ENCODE results near the gene MEX3C. TPM values are rescaled to one million over a fixed set of nuclear protein-coding genes. Genes with fewer than 3 reads are reported as not detected.
A peak's percentile ranks its signal among the peaks of the same experiment; 100 is the strongest.

Gene MEX3C
- polyA plus RNA-seq (ENCODE audit: insufficient read length in 3 of 3) = 10 to 100 TPM; 61.8 to 78.8 (median 64.3) TPM
- long read RNA-seq, donor 1, transcript MEX3C-201 (2 exons, 3,781 nt) = major isoform, 14 of 16 reads
- long read RNA-seq, donor 1, partial matches to known transcripts = 0 of 16 reads
- long read RNA-seq, donor 1, other reads (novel, unspliced or antisense) = 0 of 16 reads
- long read RNA-seq, donor 2, transcript MEX3C-201 (2 exons, 3,781 nt) = major isoform, 13 of 13 reads
- long read RNA-seq, donor 2, partial matches to known transcripts = 0 of 13 reads
- long read RNA-seq, donor 2, other reads (novel, unspliced or antisense) = 0 of 13 reads
- long read RNA-seq, donor 3, transcript MEX3C-201 (2 exons, 3,781 nt) = major isoform, 26 of 26 reads
- long read RNA-seq, donor 3, partial matches to known transcripts = 0 of 26 reads
- long read RNA-seq, donor 3, other reads (novel, unspliced or antisense) = 0 of 26 reads
- long read RNA-seq, donor 4, transcript MEX3C-201 (2 exons, 3,781 nt) = major isoform, 18 of 18 reads
- long read RNA-seq, donor 4, partial matches to known transcripts = 0 of 18 reads
- long read RNA-seq, donor 4, other reads (novel, unspliced or antisense) = 0 of 18 reads
- long read RNA-seq, donor 5 = 0 reads
- long read RNA-seq, donor 6, transcript MEX3C-201 (2 exons, 3,781 nt) = major isoform, 13 of 14 reads
- long read RNA-seq, donor 6, partial matches to known transcripts = 0 of 14 reads
- long read RNA-seq, donor 6, other reads (novel, unspliced or antisense) = 0 of 14 reads
- long read RNA-seq, donor 7, partial matches to known transcripts = 0 of 4 reads
- long read RNA-seq, donor 7, other reads (novel, unspliced or antisense) = 0 of 4 reads
- long read RNA-seq, donor 8 = 0 reads
- long read RNA-seq, donor 9, transcript MEX3C-201 (2 exons, 3,781 nt) = major isoform, 27 of 27 reads
- long read RNA-seq, donor 9, partial matches to known transcripts = 0 of 27 reads
- long read RNA-seq, donor 9, other reads (novel, unspliced or antisense) = 0 of 27 reads
- long read RNA-seq, donor 10, transcript MEX3C-201 (2 exons, 3,781 nt) = major isoform, 22 of 23 reads
- long read RNA-seq, donor 10, partial matches to known transcripts = 0 of 23 reads
- long read RNA-seq, donor 10, other reads (novel, unspliced or antisense) = 0 of 23 reads
- long read RNA-seq, donor 11, transcript MEX3C-201 (2 exons, 3,781 nt) = major isoform, 12 of 13 reads
- long read RNA-seq, donor 11, partial matches to known transcripts = 0 of 13 reads
- long read RNA-seq, donor 11, other reads (novel, unspliced or antisense) = 0 of 13 reads
- long read RNA-seq, donor 12, transcript MEX3C-201 (2 exons, 3,781 nt) = major isoform, 5 of 5 reads
- long read RNA-seq, donor 12, partial matches to known transcripts = 0 of 5 reads
- long read RNA-seq, donor 12, other reads (novel, unspliced or antisense) = 0 of 5 reads
- long read RNA-seq, donor 13 = 0 reads
- long read RNA-seq, donor 14, transcript MEX3C-201 (2 exons, 3,781 nt) = major isoform, 8 of 9 reads
- long read RNA-seq, donor 14, partial matches to known transcripts = 0 of 9 reads
- long read RNA-seq, donor 14, other reads (novel, unspliced or antisense) = 0 of 9 reads
- long read RNA-seq, donor 15, transcript MEX3C-201 (2 exons, 3,781 nt) = major isoform, 11 of 12 reads
- long read RNA-seq, donor 15, partial matches to known transcripts = 0 of 12 reads
- long read RNA-seq, donor 15, other reads (novel, unspliced or antisense) = 0 of 12 reads
- long read RNA-seq, donor 16, transcript MEX3C-201 (2 exons, 3,781 nt) = major isoform, 45 of 48 reads
- long read RNA-seq, donor 16, partial matches to known transcripts = 0 of 48 reads
- long read RNA-seq, donor 16, other reads (novel, unspliced or antisense) = 0 of 48 reads

DNA sequence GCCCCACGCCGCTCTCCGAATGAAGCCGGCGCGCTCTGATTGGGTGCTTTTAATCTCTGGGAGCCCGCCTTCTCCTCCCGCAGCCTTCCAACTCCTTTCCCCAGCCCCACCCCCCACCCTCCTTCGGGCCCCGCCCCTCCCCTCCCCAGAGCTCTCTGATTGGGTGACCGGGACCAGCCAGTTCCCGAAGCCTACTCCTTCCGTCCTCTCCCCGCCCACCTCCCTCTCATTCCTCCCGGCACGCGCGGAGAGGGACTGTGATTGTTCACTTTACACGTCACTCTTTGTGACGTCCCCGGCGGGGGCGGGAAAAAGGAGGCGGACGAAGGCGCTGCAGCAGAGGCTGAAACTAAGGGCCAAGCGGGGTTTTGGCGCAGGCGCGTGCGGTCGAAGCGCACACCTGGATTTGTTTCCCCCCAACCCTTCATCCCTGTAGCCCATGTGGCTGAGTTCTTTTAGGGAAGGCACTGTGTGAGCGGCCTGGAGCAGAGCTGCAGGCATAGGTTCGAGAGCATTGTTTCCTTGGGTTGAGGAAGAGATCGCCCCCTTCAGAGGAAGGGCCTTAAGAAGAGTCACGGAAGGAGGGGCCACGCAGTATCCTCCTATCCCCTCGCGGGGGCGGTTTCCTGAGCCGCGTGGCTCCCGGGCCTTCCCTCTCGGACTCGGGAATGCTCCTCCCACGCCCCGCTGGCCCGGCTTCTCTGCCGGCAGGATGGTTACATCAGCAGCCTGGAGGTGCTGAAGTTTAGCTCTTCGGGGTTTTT is at the start of gene MEX3C:
MEX3C (minus strand) TSS at position 21 of the 764 bp plus-strand sequence. CDS start 361 bp downstream, outside the sequence.
- peak; percentile 97 to 100 (median 99) for DNase-seq (ENCODE audit: extremely low read depth in 1 of 11, low read depth in 9 of 11, low spot score in 4 of 11)

GRCh38 chr18:51241226-51241625 is 43.7 kb upstream of the MEX3C start:
- no peak for DNase-seq (ENCODE audit: extremely low read depth in 1 of 11, low read depth in 9 of 11, low spot score in 4 of 11)

GRCh38 chr18:51236225-51236624 is 38.7 kb upstream of the MEX3C start:
- no peak for DNase-seq (ENCODE audit: extremely low read depth in 1 of 11, low read depth in 9 of 11, low spot score in 4 of 11)

DNA sequence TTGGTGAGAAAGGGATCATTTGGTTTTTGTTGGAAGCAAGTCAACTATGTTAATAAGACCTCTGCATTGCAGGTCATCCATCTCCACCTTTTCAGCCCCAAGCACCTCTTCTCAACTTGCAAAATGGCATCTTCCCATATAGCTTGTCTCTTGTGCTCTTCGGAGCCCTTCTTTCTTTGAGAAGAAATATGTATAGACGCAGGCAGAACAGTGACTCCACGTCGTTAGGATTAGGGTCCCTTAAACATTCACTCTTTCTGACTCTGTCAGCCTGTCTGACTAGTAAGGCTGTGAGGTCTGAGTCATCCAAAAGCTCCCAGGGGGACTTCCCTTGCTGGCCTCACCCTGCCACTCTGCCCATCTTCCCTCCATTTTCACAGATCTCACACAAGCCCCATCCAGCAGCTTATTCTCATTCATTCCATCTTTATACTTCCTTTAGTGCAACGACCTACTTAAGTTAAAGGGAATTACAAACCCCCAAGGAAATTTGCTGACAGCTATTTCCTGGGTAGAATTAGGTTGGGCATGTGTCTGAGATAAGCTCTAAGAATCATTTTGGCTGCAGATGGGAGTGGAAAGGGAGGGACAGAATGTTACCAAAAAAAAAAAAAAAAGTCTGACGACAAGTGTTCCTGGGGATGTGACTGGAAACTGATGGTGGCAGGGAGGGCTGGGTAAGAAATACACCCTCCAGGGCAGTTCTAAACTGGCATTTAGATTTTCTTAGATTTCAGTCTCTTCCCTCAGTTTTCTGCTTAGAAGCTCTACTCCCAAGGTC is 37.7 kb upstream of the MEX3C start:
- DNase-seq (ENCODE audit: extremely low read depth in 1 of 11, low read depth in 9 of 11, low spot score in 4 of 11) = no peak

- no peak for DNase-seq (ENCODE audit: extremely low read depth in 1 of 11, low read depth in 9 of 11, low spot score in 4 of 11)
Measured at GRCh38 chr18:51234117-51235008, 36.9 kb upstream of the MEX3C start.

DNA sequence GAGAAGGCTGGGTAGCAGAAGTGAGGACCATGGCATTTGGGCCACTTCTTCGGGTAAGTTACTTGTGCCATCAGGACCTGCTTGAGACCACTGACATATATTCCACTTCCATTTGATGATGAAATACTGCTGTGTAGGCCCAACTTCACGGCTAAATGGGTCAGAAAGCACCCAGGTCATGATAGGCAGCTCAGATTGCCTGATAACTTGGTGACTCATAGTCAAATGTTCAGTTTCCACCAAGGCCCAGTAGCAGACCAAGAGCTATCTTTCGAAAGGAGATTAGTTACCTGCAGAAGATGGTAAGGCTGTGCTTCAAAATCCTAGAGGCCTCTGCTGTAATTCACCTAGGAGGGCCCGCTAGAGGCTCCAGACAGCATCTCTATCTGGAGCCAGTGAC is 31.8 kb upstream of the MEX3C start:
- no peak for DNase-seq (ENCODE audit: extremely low read depth in 1 of 11, low read depth in 9 of 11, low spot score in 4 of 11)

DNA sequence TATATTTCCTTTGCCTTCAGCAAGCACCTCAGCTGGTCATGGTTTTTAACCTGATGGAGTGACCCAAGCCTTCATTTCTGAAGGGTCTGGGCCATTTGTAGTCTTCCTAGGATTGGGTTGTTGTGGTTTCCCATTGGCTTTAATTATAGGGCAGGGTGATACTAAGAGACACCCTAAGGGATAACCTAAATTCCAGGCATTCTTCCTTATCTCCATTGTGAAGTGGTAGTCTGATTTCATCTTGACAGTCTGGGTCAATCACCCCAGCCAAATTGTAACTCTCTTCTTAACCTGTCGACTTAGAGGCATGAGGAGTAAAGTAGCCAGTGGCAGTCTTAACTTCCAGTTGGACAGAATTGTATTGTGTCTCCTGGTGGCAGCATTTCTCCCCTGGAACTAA is 30.2 kb upstream of the MEX3C start:
- DNase-seq (ENCODE audit: extremely low read depth in 1 of 11, low read depth in 9 of 11, low spot score in 4 of 11) = no peak

DNA sequence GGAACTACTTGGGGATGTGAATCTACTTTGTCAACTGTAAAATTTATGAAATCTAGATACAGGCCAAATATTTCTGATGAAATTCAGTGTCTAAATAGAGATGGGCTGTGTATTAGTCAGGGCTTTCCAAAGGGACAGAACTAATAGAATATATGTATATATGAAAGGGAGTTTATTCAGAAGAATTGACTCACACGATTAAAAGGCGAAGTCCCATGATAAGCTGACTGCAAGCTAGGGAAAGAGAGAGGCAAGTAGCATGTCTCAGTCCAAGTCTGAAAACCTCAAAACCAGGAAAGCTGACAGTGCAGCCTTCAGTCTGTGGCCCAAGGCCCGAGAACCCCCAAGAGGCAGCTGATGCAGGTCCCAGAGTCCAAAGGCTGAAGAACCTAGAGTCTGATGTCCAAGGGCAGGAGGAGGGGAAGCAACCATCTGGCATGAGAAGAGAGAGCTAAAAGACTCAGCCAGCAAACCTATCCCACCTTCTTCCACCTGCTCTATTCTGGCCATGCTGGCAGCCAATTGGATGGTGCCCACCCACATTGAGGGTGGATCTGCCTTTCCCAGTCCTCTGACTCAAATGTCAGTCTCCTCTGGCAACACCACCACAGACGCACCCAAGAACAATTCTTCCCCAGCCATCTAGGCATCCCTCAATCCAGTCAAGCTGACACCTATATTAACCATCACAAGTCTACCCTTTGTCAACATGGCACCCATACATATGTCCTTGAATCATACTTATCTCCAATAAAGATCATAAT is 29.3 kb upstream of the MEX3C start:
- no peak for DNase-seq (ENCODE audit: extremely low read depth in 1 of 11, low read depth in 9 of 11, low spot score in 4 of 11)

DNA sequence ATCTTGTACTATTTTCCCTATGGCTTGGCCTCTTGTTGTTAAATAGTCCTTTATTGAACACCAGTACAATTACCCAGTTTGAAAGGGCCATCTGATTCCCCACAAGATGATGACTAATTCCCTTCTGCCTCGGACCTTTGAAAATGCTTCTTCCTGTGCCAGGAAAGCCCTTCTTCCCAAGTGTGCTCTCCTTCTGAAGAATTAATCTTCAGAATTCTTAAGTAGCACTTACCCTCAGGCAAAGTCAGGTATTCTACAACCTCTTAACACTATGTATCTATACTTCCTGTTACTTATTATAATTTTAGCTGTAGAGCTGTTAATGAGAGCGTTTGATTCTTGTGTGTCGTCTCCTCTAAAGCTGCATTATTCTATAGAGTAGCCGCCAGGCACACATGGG is 28.6 kb upstream of the MEX3C start:
- no peak for DNase-seq (ENCODE audit: extremely low read depth in 1 of 11, low read depth in 9 of 11, low spot score in 4 of 11)

DNA sequence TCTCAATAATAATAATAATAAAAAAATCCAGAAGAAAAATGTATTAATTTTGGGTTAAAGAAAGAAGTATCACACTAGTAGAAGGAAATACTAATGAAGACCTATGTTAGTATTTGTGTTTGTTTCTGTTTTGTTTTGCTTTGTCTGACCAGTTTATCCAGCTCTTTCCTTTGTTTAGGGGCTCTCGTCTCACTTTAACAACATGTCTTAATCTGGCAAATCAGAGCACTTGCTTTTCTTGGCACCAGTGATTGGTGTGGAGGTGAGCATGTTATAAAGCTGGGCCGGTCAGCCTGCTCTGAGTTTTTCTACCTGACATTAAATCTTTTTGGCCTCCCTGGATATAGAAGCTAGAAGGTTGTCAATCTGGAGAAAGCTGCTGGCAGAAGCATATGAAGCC is 15.1 kb upstream of the MEX3C start:
- no peak for DNase-seq (ENCODE audit: extremely low read depth in 1 of 11, low read depth in 9 of 11, low spot score in 4 of 11)

- peak in 1 of 11 donors; percentile 5 for DNase-seq (ENCODE audit: extremely low read depth in 1 of 11, low read depth in 9 of 11, low spot score in 4 of 11)
Measured at GRCh38 chr18:51211552-51211951, 14.1 kb upstream of the MEX3C start.

- peak in 4 of 11 donors; percentile 34 to 58 (median 44) for DNase-seq (ENCODE audit: extremely low read depth in 1 of 11, low read depth in 9 of 11, low spot score in 4 of 11)
Measured at GRCh38 chr18:51196811-51197660, 445 bp downstream of the MEX3C start.

- peak in 2 of 11 donors; percentile 14 to 43 for DNase-seq (ENCODE audit: extremely low read depth in 1 of 11, low read depth in 9 of 11, low spot score in 4 of 11)
Measured at GRCh38 chr18:51196118-51196810, 1.2 kb downstream of the MEX3C start.
